Measurements from ENCODE around the gene TUBB.

TUBB gene

GRCh38 chr6:30719791-30720737 lies at the start of gene TUBB:
TUBB (plus strand) TSS chr6:30720352; CDS start chr6:30720507, 155 bp downstream.
- peak; percentile 96 for DNase-seq (ENCODE audit: low spot score)

- DNase-seq (ENCODE audit: low spot score): no peak
Measured at GRCh38 chr6:30670760-30671527, 49.2 kb upstream of the TUBB start.

- peak; percentile 93 for DNase-seq (ENCODE audit: low spot score)
Measured at GRCh38 chr6:30672445-30673253, 47.5 kb upstream of the TUBB start, which contains the start of gene DHX16. DHX16 (minus strand) TSS chr6:30673006; CDS start chr6:30672841, 165 bp downstream.

- DNase-seq (ENCODE audit: low spot score): no peak
Measured at GRCh38 chr6:30676660-30677285, 43.4 kb upstream of the TUBB start.

- DNase-seq (ENCODE audit: low spot score): peak; percentile 40
Measured at GRCh38 chr6:30678964-30679726, 41.0 kb upstream of the TUBB start.

- no peak for DNase-seq (ENCODE audit: low spot score)
Measured at GRCh38 chr6:30679765-30680535, 40.2 kb upstream of the TUBB start.

- no peak for DNase-seq (ENCODE audit: low spot score)
Measured at GRCh38 chr6:30681766-30682142, 38.4 kb upstream of the TUBB start.

GRCh38 chr6:30682143-30683117 lies 37.7 kb upstream of the TUBB start:
- peak; percentile 76 for DNase-seq (ENCODE audit: low spot score)

GRCh38 chr6:30683183-30683979 lies 36.8 kb upstream of the TUBB start:
- no peak for DNase-seq (ENCODE audit: low spot score)

GRCh38 chr6:30683980-30684338 lies 36.2 kb upstream of the TUBB start:
- DNase-seq (ENCODE audit: low spot score): no peak

GRCh38 chr6:30684386-30685156 lies 35.6 kb upstream of the TUBB start:
- no peak for DNase-seq (ENCODE audit: low spot score)

- no peak for DNase-seq (ENCODE audit: low spot score)
Measured at GRCh38 chr6:30685157-30686008, 34.8 kb upstream of the TUBB start.

- DNase-seq (ENCODE audit: low spot score): peak; percentile 29
Measured at GRCh38 chr6:30686009-30686907, 33.9 kb upstream of the TUBB start, which contains the start of gene PPP1R18. PPP1R18 (minus strand) TSS chr6:30686645; CDS start chr6:30686018, 627 bp downstream.

- DNase-seq (ENCODE audit: low spot score): peak; percentile 91
Measured at GRCh38 chr6:30686908-30687658, 33.1 kb upstream of the TUBB start.

All from SW480 (cell line).